HepG2 (cell line): ENCODE measurements around the gene GABRR3. TPM values are rescaled to one million over a fixed set of nuclear protein-coding genes. Genes with fewer than 3 reads are reported as not detected.

ENCODE experiments used
- ATAC-seq: fragments of 200-7000 bp; cut with Tn5 transposase; 3 replicates; pipeline ENCODE4 v1.9.1; 2020; ENCODE audit warnings: mild to moderate bottlenecking, moderate library complexity
- BruUV-seq: library from RNA; stranded (reverse); fragments of 400-500 nt; replicated peaks from 2 replicates; lab custom pipeline; 2021; lab: Mats Ljungman, UMichigan
- CTCF ChIA-PET: fragments of 300-600 bp; formaldehyde crosslinking; extraction: SDS; loops from one replicate; lab custom pipeline; 2021; ENCODE audit warnings: low total read pairs, inconsistent platforms, low intra/inter-chr PET ratio; lab: Yijun Ruan, JAX
- POLR2A ChIA-PET: fragments of 350-600 bp; sonication (Branson Sonifier 250); formaldehyde crosslinking; loops from one replicate; lab custom pipeline; 2020; ENCODE audit warnings: antibody characterized with exemption, inconsistent platforms; lab: Yijun Ruan, JAX
- DNase-seq: peaks from one replicate; pipeline ENCODE4 v3.0.0-alpha.2; 2015; ENCODE audit warnings: low spot score
- FAIRE-seq: peaks from 3 replicates; lab custom pipeline; 2011; peaks lifted over from hg19 to GRCh38; lab: Jason Lieb, UNC
- H2AFZ ChIP-seq: one replicate; pipeline ENCODE4 v1.6.1; 2011; ENCODE audit warnings: low read length, inconsistent platforms
- H3K27ac ChIP-seq: fragments of 300-600 bp; 3 replicates; pipeline ENCODE4 v1.8.0; 2011; ENCODE audit warnings: mixed run types, mild to moderate bottlenecking, mixed read lengths, low read length, inconsistent platforms; ENCODE audit not compliant: insufficient read depth; ENCODE audit errors: extremely low read length
- H3K27me3 ChIP-seq, 2 experiments: fragments of 200-600 bp in 1 of 2; 2 replicates in 1 of 2; 3 replicates in 1 of 2; pipeline versions ENCODE4 v1.6.0 to v1.8.0; 2011; ENCODE audit warnings: low read length in 2 of 2, mild to moderate bottlenecking in 2 of 2, moderate library complexity in 2 of 2, inconsistent platforms in 1 of 2; ENCODE audit not compliant: insufficient read depth in 2 of 2, control insufficient read depth in 1 of 2
- H3K36me3 ChIP-seq, 2 experiments: fragments of 200-600 bp in 1 of 2; replicated peaks in 1 of 2; 2 replicates in 1 of 2; 3 replicates in 1 of 2; pipeline versions ENCODE4 v1.5.1 to v1.8.0; 2011; ENCODE audit warnings: low read length in 2 of 2, inconsistent platforms in 1 of 2; ENCODE audit not compliant: insufficient read depth in 2 of 2, control insufficient read depth in 1 of 2
- H3K4me1 ChIP-seq: 2 replicates; pipeline ENCODE4 v1.5.1; 2012; ENCODE audit warnings: low read length, inconsistent platforms; ENCODE audit not compliant: insufficient read depth
- H3K4me2 ChIP-seq: 2 replicates; pipeline ENCODE4 v1.6.0; 2011; ENCODE audit warnings: low read depth, low read length, inconsistent platforms
- H3K4me3 ChIP-seq, 3 experiments: fragments of 200-600 bp in 1 of 3; sonication (generic), shearing (Covaris generic) in 1 of 3; replicated peaks in 1 of 3; 2 replicates each; pipeline ENCODE4 v1.5.1; 2011 to 2016; ENCODE audit warnings: low read length in 3 of 3, inconsistent platforms in 2 of 3, low read depth in 2 of 3, mild to moderate bottlenecking in 2 of 3, control low read depth in 1 of 3, mixed read lengths in 1 of 3; ENCODE audit not compliant: insufficient read depth in 1 of 3
- H3K79me2 ChIP-seq: one replicate; pipeline ENCODE4 v1.6.1; 2011; ENCODE audit warnings: low read length, inconsistent platforms; ENCODE audit not compliant: insufficient read depth
- H3K9ac ChIP-seq: 2 replicates; pipeline ENCODE4 v1.6.0; 2011; ENCODE audit warnings: mild to moderate bottlenecking, low read depth, low read length, inconsistent platforms; ENCODE audit not compliant: insufficient read depth
- H3K9me3 ChIP-seq: 2 replicates; pipeline ENCODE4 v1.5.1; 2012; ENCODE audit warnings: mild to moderate bottlenecking, low read length
- H4K20me1 ChIP-seq: 2 replicates; pipeline ENCODE4 v1.6.0; 2011; ENCODE audit warnings: inconsistent platforms, mild to moderate bottlenecking, low read length, moderate library complexity; ENCODE audit not compliant: insufficient read depth
- AGO2 ChIP-seq: fragments of 200-400 bp; formaldehyde crosslinking; optimal IDR thresholded peaks from 2 replicates; pipeline ENCODE3; 2017; ENCODE audit warnings: mild to moderate bottlenecking, low read depth, low read length, moderate library complexity
- ATF1 ChIP-seq: IDR thresholded peaks from 2 replicates; pipeline ENCODE4 v1.6.1; 2016; ENCODE audit warnings: mild to moderate bottlenecking, control low read depth
- DDIT3 ChIP-seq: sonication (generic); formaldehyde crosslinking; IDR thresholded peaks from 2 replicates; pipeline ENCODE4 v1.4.0; 2020; ENCODE audit warnings: mild to moderate bottlenecking, missing genetic modification reagents
- FOXO1 ChIP-seq: sonication (generic); formaldehyde crosslinking; IDR thresholded peaks from 2 replicates; pipeline ENCODE4 v1.4.0; 2020; ENCODE audit warnings: missing genetic modification reagents
- HCFC1 ChIP-seq: fragments of 150-350 bp; IDR thresholded peaks from 2 replicates; pipeline ENCODE4 v1.6.1; 2014; ENCODE audit warnings: low read depth, low read length
- LCORL ChIP-seq, 2 experiments: fragments of 450-650 bp in 1 of 2; sonication (generic) in 1 of 2; formaldehyde crosslinking in 1 of 2; IDR thresholded peaks; 2 replicates each; pipeline versions ENCODE4 v1.5.0 to v1.6.1; 2017 to 2020; ENCODE audit warnings: antibody characterized with exemption in 1 of 2, missing genetic modification reagents in 1 of 2
- MNT ChIP-seq: fragments of 450-650 bp; IDR thresholded peaks from 2 replicates; pipeline ENCODE4 v1.6.1; 2016
- TIGD3 ChIP-seq: sonication (generic); formaldehyde crosslinking; IDR thresholded peaks from 2 replicates; pipeline ENCODE4 v1.5.1; 2020; ENCODE audit warnings: mild to moderate bottlenecking, missing genetic modification reagents, borderline replicate concordance
- ZNF20 ChIP-seq: sonication (generic); formaldehyde crosslinking; IDR thresholded peaks from 2 replicates; pipeline ENCODE4 v1.4.0; 2020; ENCODE audit warnings: mild to moderate bottlenecking, moderate library complexity, missing genetic modification reagents
- ZNF235 ChIP-seq: sonication (generic); formaldehyde crosslinking; IDR thresholded peaks from 2 replicates; pipeline ENCODE4 v1.8.1; 2023; ENCODE audit warnings: mild to moderate bottlenecking, missing genetic modification reagents, borderline replicate concordance
- ZNF337 ChIP-seq: sonication (generic); formaldehyde crosslinking; IDR thresholded peaks from 2 replicates; pipeline ENCODE4 v1.5.1; 2020; ENCODE audit warnings: missing genetic modification reagents, low read depth, mild to moderate bottlenecking, borderline replicate concordance
- ZNF34 ChIP-seq: sonication (generic); formaldehyde crosslinking; IDR thresholded peaks from 2 replicates; pipeline ENCODE4 v1.4.0; 2020; ENCODE audit warnings: mild to moderate bottlenecking, missing genetic modification reagents, borderline replicate concordance
- ZNF569 ChIP-seq: sonication (generic); formaldehyde crosslinking; IDR thresholded peaks from 2 replicates; pipeline ENCODE4 v1.5.0; 2020; ENCODE audit warnings: mild to moderate bottlenecking, missing genetic modification reagents, moderate library complexity, borderline replicate concordance
- ZNF576 ChIP-seq: sonication (generic); formaldehyde crosslinking; IDR thresholded peaks from 2 replicates; pipeline ENCODE4 v1.4.0; 2020; ENCODE audit warnings: mild to moderate bottlenecking, missing genetic modification reagents
- WGBS: methylation state at CpG from one replicate; pipeline ENCODE4 v1.1.6; 2017; ENCODE audit warnings: low lambda C conversion rate; 5-methylcytosine and 5-hydroxymethylcytosine counted together
- in situ Hi-C: cut with HindIII; loops from 2 replicates; pipeline ENCODE4 v1.10.0; 2017; ENCODE audit warnings: low pct_unique_long_range_greater_than_20kb; ENCODE audit not compliant: extremely low pct_ligation_motif_present
- intact Hi-C: fragments of 100-400 bp; cut with micrococcal nuclease; formaldehyde crosslinking; loops from one replicate; pipeline ENCODE4 v1.10.0; 2022; ENCODE audit not compliant: unreplicated experiment
- polyA plus RNA-seq, 8 experiments: library from polyadenylated mRNA; depleted of rRNA in 3 of 8; stranded (reverse) in 7 of 8; unstranded in 1 of 8; fragments of >200 nt; fragmentation: Illumina TruSeq in 4 of 8; extraction: Trizol in 4 of 8; gene quantifications; 2 replicates each; pipeline versions ENCODE4 v1.2.1 to v1.2.3, GENCODE V29; 2011 to 2016; ENCODE audit warnings: low read depth in 4 of 8, missing spikeins in 1 of 8, mixed read lengths in 1 of 8; ENCODE audit not compliant: insufficient read depth in 1 of 8
- total RNA-seq, 5 experiments: library from RNA; depleted of rRNA; stranded (reverse); fragments of >200 nt; fragmentation: Illumina TruSeq; extraction: Trizol; gene quantifications; 2 replicates each; pipeline ENCODE4 v1.2.3, GENCODE V29; 2016; ENCODE audit warnings: low read depth in 1 of 5
- TF ChIP-seq, protein P1 (sequence below): sonication (generic); formaldehyde crosslinking; IDR thresholded peaks from 2 replicates; pipeline ENCODE4 v1.9.0; 2021; ENCODE audit warnings: mild to moderate bottlenecking, missing genetic modification reagents

The GABRR3 gene
- total and polyA plus RNA-seq, 2 of the 13 experiments (the other 11 are each of a cell fraction or from before 2014, with no cell fraction given): 0.42 to 0.83 TPM

- no peaks in the 10 kb centered on the region for H3K27me3 ChIP-seq
- no peak overlapping the region for H3K9ac ChIP-seq
- in situ Hi-C loops: loop anchor here (5.0 to 25.0 kb wide), 2 partner anchors 289 to 524 kb away; no protein-coding TSS in a partner anchor
- H3K27ac ChIP-seq: no peak overlapping the region
- DNase-seq: no peak
- 0% methylated on average over 3 of the region's 3 CpGs for WGBS
- ATAC-seq: no peak
- H4K20me1 ChIP-seq: no peaks in the 10 kb centered on the region
- H2AFZ ChIP-seq: no peak overlapping the region
- BruUV-seq: no TSS peak
- no peaks in the 10 kb centered on the region for H3K36me3 ChIP-seq
- no peak overlapping the region for H3K4me2 ChIP-seq
- no peak for FAIRE-seq
- POLR2A ChIA-PET: no interaction called here
- H3K4me1 ChIP-seq: no peaks in the 10 kb centered on the region
- no peak for TF ChIP-seq LCORL (IDR thresholded peaks at IDR 0.05)
- TF ChIP-seq LCORL (CRISPR knock-in tag; IDR thresholded peaks at IDR 0.05): no peak
- no peak for TF ChIP-seq ATF1 (CRISPR knock-in tag)
- no peak for TF ChIP-seq FOXO1 (CRISPR knock-in tag)
- TF ChIP-seq TIGD3 (CRISPR knock-in tag): no peak
- TF ChIP-seq ZNF235 (CRISPR knock-in tag): no peak
- TF ChIP-seq ZNF569 (CRISPR knock-in tag): no peak
- TF ChIP-seq AGO2: no peak
- no peak for TF ChIP-seq ZNF337 (CRISPR knock-in tag)
- no peak for TF ChIP-seq ZNF20 (CRISPR knock-in tag)
- TF ChIP-seq ZNF576 (CRISPR knock-in tag): no peak
- no peak for TF ChIP-seq HCFC1
- TF ChIP-seq ZNF34: no peak
- no peak for TF ChIP-seq MNT
- no peak for TF ChIP-seq DDIT3
- TF ChIP-seq, protein P1, sequence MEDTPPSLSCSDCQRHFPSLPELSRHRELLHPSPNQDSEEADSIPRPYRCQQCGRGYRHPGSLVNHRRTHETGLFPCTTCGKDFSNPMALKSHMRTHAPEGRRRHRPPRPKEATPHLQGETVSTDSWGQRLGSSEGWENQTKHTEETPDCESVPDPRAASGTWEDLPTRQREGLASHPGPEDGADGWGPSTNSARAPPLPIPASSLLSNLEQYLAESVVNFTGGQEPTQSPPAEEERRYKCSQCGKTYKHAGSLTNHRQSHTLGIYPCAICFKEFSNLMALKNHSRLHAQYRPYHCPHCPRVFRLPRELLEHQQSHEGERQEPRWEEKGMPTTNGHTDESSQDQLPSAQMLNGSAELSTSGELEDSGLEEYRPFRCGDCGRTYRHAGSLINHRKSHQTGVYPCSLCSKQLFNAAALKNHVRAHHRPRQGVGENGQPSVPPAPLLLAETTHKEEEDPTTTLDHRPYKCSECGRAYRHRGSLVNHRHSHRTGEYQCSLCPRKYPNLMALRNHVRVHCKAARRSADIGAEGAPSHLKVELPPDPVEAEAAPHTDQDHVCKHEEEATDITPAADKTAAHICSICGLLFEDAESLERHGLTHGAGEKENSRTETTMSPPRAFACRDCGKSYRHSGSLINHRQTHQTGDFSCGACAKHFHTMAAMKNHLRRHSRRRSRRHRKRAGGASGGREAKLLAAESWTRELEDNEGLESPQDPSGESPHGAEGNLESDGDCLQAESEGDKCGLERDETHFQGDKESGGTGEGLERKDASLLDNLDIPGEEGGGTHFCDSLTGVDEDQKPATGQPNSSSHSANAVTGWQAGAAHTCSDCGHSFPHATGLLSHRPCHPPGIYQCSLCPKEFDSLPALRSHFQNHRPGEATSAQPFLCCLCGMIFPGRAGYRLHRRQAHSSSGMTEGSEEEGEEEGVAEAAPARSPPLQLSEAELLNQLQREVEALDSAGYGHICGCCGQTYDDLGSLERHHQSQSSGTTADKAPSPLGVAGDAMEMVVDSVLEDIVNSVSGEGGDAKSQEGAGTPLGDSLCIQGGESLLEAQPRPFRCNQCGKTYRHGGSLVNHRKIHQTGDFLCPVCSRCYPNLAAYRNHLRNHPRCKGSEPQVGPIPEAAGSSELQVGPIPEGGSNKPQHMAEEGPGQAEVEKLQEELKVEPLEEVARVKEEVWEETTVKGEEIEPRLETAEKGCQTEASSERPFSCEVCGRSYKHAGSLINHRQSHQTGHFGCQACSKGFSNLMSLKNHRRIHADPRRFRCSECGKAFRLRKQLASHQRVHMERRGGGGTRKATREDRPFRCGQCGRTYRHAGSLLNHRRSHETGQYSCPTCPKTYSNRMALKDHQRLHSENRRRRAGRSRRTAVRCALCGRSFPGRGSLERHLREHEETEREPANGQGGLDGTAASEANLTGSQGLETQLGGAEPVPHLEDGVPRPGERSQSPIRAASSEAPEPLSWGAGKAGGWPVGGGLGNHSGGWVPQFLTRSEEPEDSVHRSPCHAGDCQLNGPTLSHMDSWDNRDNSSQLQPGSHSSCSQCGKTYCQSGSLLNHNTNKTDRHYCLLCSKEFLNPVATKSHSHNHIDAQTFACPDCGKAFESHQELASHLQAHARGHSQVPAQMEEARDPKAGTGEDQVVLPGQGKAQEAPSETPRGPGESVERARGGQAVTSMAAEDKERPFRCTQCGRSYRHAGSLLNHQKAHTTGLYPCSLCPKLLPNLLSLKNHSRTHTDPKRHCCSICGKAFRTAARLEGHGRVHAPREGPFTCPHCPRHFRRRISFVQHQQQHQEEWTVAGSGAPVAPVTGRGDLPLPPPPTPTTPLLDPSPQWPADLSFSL: no peak
- intact Hi-C loops: loop anchor here (10.0 kb wide), 1 partner anchor 557 kb away; the partner anchor contains the start of gene CPOX
- H3K79me2 ChIP-seq: no peaks in the 10 kb centered on the region
- CTCF ChIA-PET: interaction anchor here (3.8 kb wide), 1 partner anchor 292 kb away, joined by 104 read pairs; no protein-coding TSS in a partner anchor
- H3K4me3 ChIP-seq: no peak overlapping the region
- H3K9me3 ChIP-seq: 0 out of 2 replicates have a peak, but pooled peaks cover 5% of the 10 kb centered on the region
Observed at GRCh38 chr3:98038286-98038685, 3.2 kb upstream of the GABRR3 start.
